DOHH2 (cell line): Measurements from ENCODE around the gene PHF10.

Experiments
- H3F3A ChIP-seq: fragments of 200-600 bp; sonication (generic), shearing (Covaris generic); 2 replicates; pipeline ENCODE4 v1.6.0; 2016; ENCODE audit warnings: antibody characterized with exemption, mild to moderate bottlenecking; ENCODE audit not compliant: control insufficient read depth, insufficient read depth
- H3K27ac ChIP-seq: fragments of 200-600 bp; sonication (generic); 2 replicates; pipeline ENCODE4 v1.5.1; 2014; ENCODE audit warnings: low read depth, mild to moderate bottlenecking, low read length, moderate library complexity
- H3K27me3 ChIP-seq: fragments of 200-600 bp; sonication (generic); 2 replicates; pipeline ENCODE4 v1.6.1; 2014; ENCODE audit warnings: mild to moderate bottlenecking, low read length, mixed read lengths; ENCODE audit not compliant: control insufficient read depth
- H3K36me3 ChIP-seq: fragments of 200-600 bp; sonication (generic); 2 replicates; pipeline ENCODE4 v1.6.1; 2014; ENCODE audit warnings: mild to moderate bottlenecking, low read length, moderate library complexity, mixed read lengths; ENCODE audit not compliant: control insufficient read depth
- H3K4me1 ChIP-seq: fragments of 200-600 bp; sonication (generic); 2 replicates; pipeline ENCODE4 v1.6.1; 2014; ENCODE audit warnings: mild to moderate bottlenecking, low read length, mixed read lengths; ENCODE audit not compliant: control insufficient read depth
- H3K4me2 ChIP-seq: fragments of 200-600 bp; sonication (generic); 2 replicates; pipeline ENCODE4 v1.6.0; 2014; ENCODE audit warnings: mild to moderate bottlenecking, low read length, moderate library complexity
- H3K4me3 ChIP-seq: fragments of 200-600 bp; sonication (generic); 2 replicates; pipeline ENCODE4 v1.5.1; 2014; ENCODE audit warnings: mild to moderate bottlenecking, low read length, mixed read lengths
- H3K79me2 ChIP-seq: fragments of 200-600 bp; sonication (generic); 2 replicates; pipeline ENCODE4 v1.6.1; 2014; ENCODE audit warnings: mild to moderate bottlenecking, low read length, mixed read lengths; ENCODE audit not compliant: control insufficient read depth
- H3K9me2 ChIP-seq: fragments of 200-600 bp; sonication (generic); replicated peaks from 2 replicates; pipeline ENCODE4 v1.6.1; 2014; ENCODE audit warnings: mild to moderate bottlenecking, low read length, mixed read lengths; ENCODE audit not compliant: control insufficient read depth
- H3K9me3 ChIP-seq: fragments of 200-600 bp; sonication (generic); 2 replicates; pipeline ENCODE4 v1.6.1; 2014; ENCODE audit warnings: antibody characterized with exemption, low read length, mixed read lengths; ENCODE audit not compliant: control insufficient read depth, insufficient read depth
- H4K20me1 ChIP-seq: fragments of 200-600 bp; sonication (generic); 2 replicates; pipeline ENCODE4 v1.6.0; 2014; ENCODE audit warnings: low read depth, mild to moderate bottlenecking, antibody characterized with exemption, low read length, moderate library complexity; ENCODE audit not compliant: control insufficient read depth, insufficient read depth
- CTCF ChIP-seq: fragments of 200-600 bp; sonication (generic); IDR thresholded peaks from one replicate; pipeline ENCODE4 v1.5.1; 2014; ENCODE audit warnings: antibody characterized with exemption, mild to moderate bottlenecking, low read depth, low read length; ENCODE audit not compliant: poor library complexity, severe bottlenecking
- EZH2phosphoT487 ChIP-seq: fragments of 200-600 bp; sonication (generic); IDR thresholded peaks from 2 replicates; pipeline ENCODE4 v1.6.1; 2017; ENCODE audit warnings: borderline replicate concordance, mild to moderate bottlenecking, antibody characterized with exemption, low read length, moderate library complexity, mixed read lengths

Gene PHF10

GRCh38 chr6:169695131-169695530, 29.2 kb downstream of the PHF10 start:
- Histone ChIP-seq H3K4me1 (peaks cover 3% of the 10 kb centered on the region), H4K20me1 (no peaks in the 10 kb centered on the region), H3K4me2 (no peak overlapping the region), H3K4me3 (no peak overlapping the region), H3K9me3 (no peaks in the 10 kb centered on the region), H3F3A (no peaks in the 10 kb centered on the region), H3K27ac (no peak overlapping the region), H3K27me3 (no peaks in the 10 kb centered on the region), H3K9me2 (no peaks in the 10 kb centered on the region), H3K36me3 (peaks cover 48% of the 10 kb centered on the region), H3K79me2 (peaks cover 70% of the 10 kb centered on the region)
- TF ChIP-seq EZH2phosphoT487 = no peak
- TF ChIP-seq CTCF = no peak

- H3K36me3 ChIP-seq = peaks cover 46% of the 10 kb centered on the region
- peaks cover 50% of the 10 kb centered on the region for H3K79me2 ChIP-seq
These were observed 31.8 kb downstream of the PHF10 start for GRCh38 chr6:169692516-169692915.

DNA sequence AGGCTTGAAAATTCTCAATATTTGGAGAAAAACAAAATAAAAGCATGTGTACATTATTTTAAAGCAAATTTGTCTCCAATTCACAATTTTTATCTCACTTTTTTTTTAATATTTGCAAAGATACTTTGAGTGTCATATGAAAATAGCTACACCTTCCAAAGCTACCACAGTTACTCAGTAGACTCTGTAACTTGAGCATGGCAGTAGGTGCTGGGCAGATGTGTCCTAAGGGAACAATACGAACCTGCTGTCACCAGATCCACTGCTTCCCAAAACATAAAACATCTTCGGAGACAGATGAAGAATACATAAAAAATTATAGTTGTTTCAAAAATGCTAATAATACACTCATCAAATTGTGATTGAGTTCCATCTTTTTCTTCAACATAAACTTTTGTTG, 33.0 kb downstream of the PHF10 start:
- Histone ChIP-seq H3K27ac (no peak overlapping the region), H3K36me3 (peaks cover 47% of the 10 kb centered on the region), H3K27me3 (no peaks in the 10 kb centered on the region), H3K4me1 (no peaks in the 10 kb centered on the region), H3K4me3 (no peak overlapping the region), H4K20me1 (no peaks in the 10 kb centered on the region), H3K79me2 (peaks cover 44% of the 10 kb centered on the region), H3K9me2 (no peaks in the 10 kb centered on the region), H3F3A (no peaks in the 10 kb centered on the region), H3K4me2 (no peak overlapping the region), H3K9me3 (peaks cover 6% of the 10 kb centered on the region)
- TF ChIP-seq EZH2phosphoT487 (no peak), CTCF (no peak)

More at GRCh38 chr6:169692516-169692915, 31.8 kb downstream of the PHF10 start:
- H3K27ac ChIP-seq = no peak overlapping the region
- no peaks in the 10 kb centered on the region for H3K9me3 ChIP-seq
- no peaks in the 10 kb centered on the region for H3K27me3 ChIP-seq
- no peaks in the 10 kb centered on the region for H4K20me1 ChIP-seq
- H3F3A ChIP-seq = no peaks in the 10 kb centered on the region
- no peaks in the 10 kb centered on the region for H3K9me2 ChIP-seq
- H3K4me2 ChIP-seq = no peak overlapping the region
- no peak overlapping the region for H3K4me3 ChIP-seq
- H3K4me1 ChIP-seq = no peaks in the 10 kb centered on the region
- TF ChIP-seq CTCF (no peak), EZH2phosphoT487 (no peak)
